Right atrium auricular region (tissue), 2 donors: ENCODE data around the gene CAMTA2. TPM values are rescaled to one million over a fixed set of nuclear protein-coding genes. Genes with fewer than 3 reads are reported as not detected.

Source experiments
- DNase-seq: peaks from one replicate; pipeline ENCODE4 v3.0.0-alpha.2; 2019; ENCODE audit warnings: low spot score
- H3K27ac ChIP-seq, 2 donors: fragments of 200-600 bp; sonication (generic); 1 replicate in 1 of 2; 2 replicates in 1 of 2; pipeline ENCODE4 v1.5.1; 2016 to 2019
- H3K27me3 ChIP-seq, 2 donors: fragments of 200-600 bp; sonication (generic); one replicate each; pipeline versions ENCODE4 v1.5.1 to v1.6.0; 2017 to 2019
- H3K36me3 ChIP-seq: fragments of 200-600 bp; sonication (generic); one replicate; pipeline ENCODE4 v1.5.1; 2016
- H3K4me1 ChIP-seq, 2 donors: fragments of 200-600 bp; sonication (generic); one replicate each; pipeline versions ENCODE4 v1.5.1 to v1.6.0; 2017 to 2019
- H3K4me3 ChIP-seq, 2 donors: fragments of 200-600 bp; sonication (generic); 1 replicate in 1 of 2; 2 replicates in 1 of 2; pipeline ENCODE4 v1.5.1; 2017 to 2019; ENCODE audit warnings: mild to moderate bottlenecking in 1 of 2, moderate library complexity in 1 of 2
- H3K9me3 ChIP-seq, 2 donors: fragments of 200-600 bp; sonication (generic); one replicate each; pipeline ENCODE4 v1.5.1; 2019
- total RNA-seq, 2 donors: library from RNA; depleted of rRNA; stranded (reverse); fragments of >200 nt; gene quantifications; one replicate each; pipeline ENCODE4 v1.1.0, GENCODE V29; 2016
- TF ChIP-seq, protein P1 (sequence below), 2 donors: fragments of 200-600 bp; sonication (generic); IDR thresholded peaks; one replicate each; pipeline ENCODE4 v1.5.1; 2019; ENCODE audit warnings: antibody characterized with exemption in 2 of 2

CAMTA2 gene
- total RNA-seq, 2 donors from 2014 or later, result 20.3 to 24.7 TPM

DNA sequence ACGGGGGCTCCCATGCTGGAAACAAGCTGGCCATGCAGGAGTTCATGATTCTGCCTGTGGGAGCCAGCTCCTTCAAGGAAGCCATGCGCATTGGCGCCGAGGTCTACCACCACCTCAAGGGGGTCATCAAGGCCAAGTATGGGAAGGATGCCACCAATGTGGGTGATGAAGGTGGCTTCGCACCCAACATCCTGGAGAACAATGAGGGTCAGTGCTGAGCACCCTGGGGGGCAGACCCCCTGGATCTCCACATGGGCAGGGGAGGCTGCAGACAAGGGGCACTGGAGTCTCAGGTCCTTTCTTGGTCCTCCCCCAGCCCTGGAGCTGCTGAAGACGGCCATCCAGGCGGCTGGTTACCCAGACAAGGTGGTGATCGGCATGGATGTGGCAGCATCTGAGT, 32.4 kb downstream of the CAMTA2 start:
- Histone ChIP-seq H3K27ac (no peak overlapping the region), H3K4me1 (peaks cover 0 to 25% of the 10 kb centered on the region in 2 donors)

DNA sequence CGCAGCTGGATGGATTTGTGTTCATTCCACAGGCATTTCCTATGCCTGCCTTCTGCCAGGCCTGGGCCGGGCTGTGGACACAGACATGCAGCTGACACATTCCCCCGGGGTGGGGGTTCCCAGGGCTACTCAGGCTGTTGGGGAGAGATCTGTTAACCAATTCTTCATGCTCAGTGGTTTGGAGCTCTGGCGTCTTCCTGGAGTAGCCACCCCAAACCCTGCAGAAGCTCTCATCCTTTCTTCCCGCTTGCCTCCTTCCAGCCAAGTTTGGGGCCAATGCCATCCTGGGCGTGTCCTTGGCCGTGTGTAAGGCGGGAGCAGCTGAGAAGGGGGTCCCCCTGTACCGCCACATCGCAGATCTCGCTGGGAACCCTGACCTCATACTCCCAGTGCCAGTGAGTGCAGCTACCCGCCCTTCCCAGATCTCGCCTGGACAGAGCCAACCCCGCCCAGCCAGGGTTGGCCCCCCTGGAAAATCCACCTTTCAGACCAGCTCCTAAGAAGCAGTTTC, 34.0 kb downstream of the CAMTA2 start:
- Histone ChIP-seq H3K9me3 (no peaks in the 10 kb centered on the region), H3K27me3 (no peaks in the 10 kb centered on the region), H3K27ac (peak overlapping the region; percentile 5 to 100), H3K4me1 (peaks cover 0 to 27% of the 10 kb centered on the region in 2 donors), H3K4me3 (no peak overlapping the region), H3K36me3 (peaks cover 13% of the 10 kb centered on the region)
- TF ChIP-seq, protein P1, sequence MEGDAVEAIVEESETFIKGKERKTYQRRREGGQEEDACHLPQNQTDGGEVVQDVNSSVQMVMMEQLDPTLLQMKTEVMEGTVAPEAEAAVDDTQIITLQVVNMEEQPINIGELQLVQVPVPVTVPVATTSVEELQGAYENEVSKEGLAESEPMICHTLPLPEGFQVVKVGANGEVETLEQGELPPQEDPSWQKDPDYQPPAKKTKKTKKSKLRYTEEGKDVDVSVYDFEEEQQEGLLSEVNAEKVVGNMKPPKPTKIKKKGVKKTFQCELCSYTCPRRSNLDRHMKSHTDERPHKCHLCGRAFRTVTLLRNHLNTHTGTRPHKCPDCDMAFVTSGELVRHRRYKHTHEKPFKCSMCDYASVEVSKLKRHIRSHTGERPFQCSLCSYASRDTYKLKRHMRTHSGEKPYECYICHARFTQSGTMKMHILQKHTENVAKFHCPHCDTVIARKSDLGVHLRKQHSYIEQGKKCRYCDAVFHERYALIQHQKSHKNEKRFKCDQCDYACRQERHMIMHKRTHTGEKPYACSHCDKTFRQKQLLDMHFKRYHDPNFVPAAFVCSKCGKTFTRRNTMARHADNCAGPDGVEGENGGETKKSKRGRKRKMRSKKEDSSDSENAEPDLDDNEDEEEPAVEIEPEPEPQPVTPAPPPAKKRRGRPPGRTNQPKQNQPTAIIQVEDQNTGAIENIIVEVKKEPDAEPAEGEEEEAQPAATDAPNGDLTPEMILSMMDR (IDR thresholded peaks at IDR 0.05), result no peak
- DNase-seq, result no peak

More for the DNA sequence above, 32.4 kb downstream of the CAMTA2 start:
- H3K9me3 ChIP-seq, result no peaks in the 10 kb centered on the region
- no peak for DNase-seq
- H3K36me3 ChIP-seq, result peaks cover 29% of the 10 kb centered on the region
- TF ChIP-seq, protein P1 (IDR thresholded peaks at IDR 0.05), result no peak
- no peaks in the 10 kb centered on the region for H3K27me3 ChIP-seq
- no peak overlapping the region for H3K4me3 ChIP-seq

DNA sequence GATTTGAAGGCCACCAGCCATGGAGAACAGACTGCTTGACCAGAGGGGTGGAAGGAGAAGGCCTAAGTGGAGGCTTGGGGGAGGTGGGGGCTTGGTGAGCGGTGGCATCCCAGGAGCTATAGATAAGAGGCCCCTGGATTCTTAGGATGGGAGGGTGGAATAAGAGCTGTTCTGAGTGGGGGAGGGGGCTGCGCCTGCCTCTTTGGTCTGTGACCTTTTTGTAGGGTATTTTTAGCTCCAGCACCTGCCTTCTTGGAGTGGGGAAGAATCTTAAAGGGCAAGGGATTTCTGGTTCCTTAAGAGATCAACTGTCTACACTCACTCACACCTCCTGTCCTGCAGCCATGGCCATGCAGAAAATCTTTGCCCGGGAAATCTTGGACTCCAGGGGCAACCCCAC, 36.0 kb downstream of the CAMTA2 start:
- peak overlapping the region; percentile 14 to 89 for H3K4me3 ChIP-seq
- H3K27ac ChIP-seq, result peak overlapping the region; percentile 98 to 100
- DNase-seq, result no peak
- no peaks in the 10 kb centered on the region for H3K27me3 ChIP-seq
- no peaks in the 10 kb centered on the region for H3K9me3 ChIP-seq
- peaks cover 0 to 39% of the 10 kb centered on the region in 2 donors for H3K4me1 ChIP-seq
- TF ChIP-seq, protein P1 (IDR thresholded peaks at IDR 0.05), result no peak
- no peaks in the 10 kb centered on the region for H3K36me3 ChIP-seq

DNA sequence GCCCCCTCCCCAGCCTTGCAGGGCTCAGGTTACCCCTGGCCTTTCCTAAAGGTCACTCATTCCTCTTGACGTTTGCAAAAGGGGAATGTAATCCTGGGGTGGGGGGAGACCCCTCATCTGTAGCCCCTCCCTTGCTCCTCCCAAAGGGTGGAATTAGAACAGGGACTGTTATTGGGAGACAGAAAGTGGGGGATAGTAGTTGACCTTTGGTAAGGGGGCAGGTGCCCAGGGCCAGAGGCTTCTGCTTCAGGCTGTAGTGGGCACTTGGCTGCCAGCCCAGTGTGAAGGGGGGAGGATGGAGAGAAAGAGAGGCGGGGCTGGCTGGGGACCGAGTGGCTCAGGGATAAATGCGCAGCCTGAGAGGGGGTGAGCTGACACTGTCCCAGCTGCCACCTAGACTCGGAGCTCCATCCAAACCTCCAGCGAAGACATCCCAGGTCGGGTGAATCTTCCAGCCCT, 36.7 kb downstream of the CAMTA2 start, which contains the start of gene ENO3:
ENO3 (plus strand) TSS at position 374 of the 459 bp plus-strand sequence. CDS start 711 bp downstream, outside the sequence.
- no peak for DNase-seq
- Histone ChIP-seq H3K27me3 (no peaks in the 10 kb centered on the region), H3K4me3 (peak within 1 kb of the TSS; percentile 80 to 89), H3K9me3 (no peaks in the 10 kb centered on the region), H3K4me1 (peaks cover 0 to 46% of the 10 kb centered on the region in 2 donors), H3K36me3 (peaks cover 3% of the 10 kb centered on the region), H3K27ac (peak within 1 kb of the TSS; percentile 98 to 100)
- TF ChIP-seq, protein P1 (IDR thresholded peaks at IDR 0.05), result no peak

DNA sequence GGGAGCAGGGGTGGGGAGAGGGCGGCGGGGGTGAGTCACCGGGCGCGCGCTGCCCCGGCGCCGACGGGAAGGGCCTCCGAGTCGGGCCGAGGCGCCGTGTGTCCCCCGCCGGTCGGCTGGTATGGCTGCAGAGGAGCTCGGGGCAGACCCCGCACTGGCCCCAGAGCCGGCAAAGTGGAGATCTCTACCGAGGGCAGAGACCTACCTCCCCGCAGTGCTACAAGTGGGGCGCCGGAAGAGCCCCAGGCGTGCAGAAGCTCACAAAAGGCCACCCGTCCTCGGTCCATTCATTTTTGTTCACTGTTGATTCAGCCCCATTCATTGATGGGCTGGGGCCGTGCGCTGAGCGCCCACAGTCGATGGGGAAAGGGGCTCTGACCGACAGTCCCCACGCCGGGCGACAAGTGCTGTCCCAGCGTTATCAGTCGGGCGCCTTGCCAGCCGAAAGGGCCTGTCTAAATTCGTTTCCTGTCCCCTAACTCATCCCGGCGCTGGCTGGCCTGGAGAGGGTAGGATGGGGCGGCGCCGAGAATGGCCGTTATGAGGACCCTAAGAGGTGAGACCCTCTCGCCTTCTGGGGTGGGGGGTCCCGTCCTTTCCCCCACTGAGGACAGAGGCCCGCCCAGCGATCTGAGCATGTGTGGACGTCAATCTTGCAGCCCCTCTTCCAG, 37.3 kb downstream of the CAMTA2 start:
- DNase-seq, result no peak
- Histone ChIP-seq H3K27ac (peak overlapping the region; percentile 98 to 100), H3K9me3 (no peaks in the 10 kb centered on the region), H3K27me3 (no peaks in the 10 kb centered on the region), H3K4me1 (peaks cover 0 to 51% of the 10 kb centered on the region in 2 donors), H3K4me3 (peak overlapping the region; percentile 80 to 89), H3K36me3 (peaks cover 9% of the 10 kb centered on the region)
- TF ChIP-seq, protein P1 (IDR thresholded peaks at IDR 0.05), result peak in 1 of 2 donors; percentile 9
